ENCODE data around the gene NIM1K.
"Not testable (repeated sequence)": the region's sequence is repeated elsewhere in the genome, so short reads cannot be mapped to it uniquely, and the experiment has no call there.

NIM1K gene

DNA sequence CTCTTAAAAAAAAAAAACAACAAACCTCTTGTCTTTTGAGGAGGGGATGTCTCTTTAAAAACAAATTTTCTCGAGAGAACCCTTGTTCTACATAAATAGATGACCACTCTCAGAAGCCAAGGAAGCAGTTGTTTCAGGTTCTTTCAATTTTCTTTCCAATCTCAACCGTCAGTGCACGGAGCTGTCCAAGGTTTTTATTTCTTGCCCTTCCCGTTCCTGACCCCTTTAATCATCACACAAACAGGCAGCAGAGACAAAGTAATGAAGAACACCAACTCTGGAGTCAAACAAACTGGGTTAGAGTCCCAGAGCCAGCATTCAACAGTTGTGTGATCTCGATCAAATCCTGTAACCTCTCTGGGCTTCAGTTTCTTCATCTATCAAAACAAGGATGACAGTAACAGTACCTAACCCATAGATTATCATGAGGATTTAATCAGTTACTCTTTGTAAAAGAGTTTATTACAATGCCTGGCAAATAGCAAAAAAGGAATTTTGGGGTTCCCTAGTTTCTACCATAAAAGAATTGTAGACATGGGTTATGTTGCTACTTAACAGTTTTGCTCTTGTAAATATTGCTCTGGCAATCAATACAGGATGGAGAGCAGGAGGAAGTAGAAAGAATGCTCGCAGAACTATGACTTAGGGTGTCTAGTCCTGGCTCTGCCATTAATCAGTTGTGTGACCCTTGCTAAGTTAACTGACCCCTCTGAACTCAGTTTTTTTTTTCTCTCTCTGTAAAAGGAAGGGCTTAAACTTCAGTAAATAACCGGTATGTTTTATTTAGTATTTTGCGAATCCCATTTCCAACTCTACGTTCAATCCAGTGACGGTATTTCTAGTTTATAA lies 1.0 kb upstream of the NIM1K start:
- peak; percentile 38 for DNase-seq

DNA sequence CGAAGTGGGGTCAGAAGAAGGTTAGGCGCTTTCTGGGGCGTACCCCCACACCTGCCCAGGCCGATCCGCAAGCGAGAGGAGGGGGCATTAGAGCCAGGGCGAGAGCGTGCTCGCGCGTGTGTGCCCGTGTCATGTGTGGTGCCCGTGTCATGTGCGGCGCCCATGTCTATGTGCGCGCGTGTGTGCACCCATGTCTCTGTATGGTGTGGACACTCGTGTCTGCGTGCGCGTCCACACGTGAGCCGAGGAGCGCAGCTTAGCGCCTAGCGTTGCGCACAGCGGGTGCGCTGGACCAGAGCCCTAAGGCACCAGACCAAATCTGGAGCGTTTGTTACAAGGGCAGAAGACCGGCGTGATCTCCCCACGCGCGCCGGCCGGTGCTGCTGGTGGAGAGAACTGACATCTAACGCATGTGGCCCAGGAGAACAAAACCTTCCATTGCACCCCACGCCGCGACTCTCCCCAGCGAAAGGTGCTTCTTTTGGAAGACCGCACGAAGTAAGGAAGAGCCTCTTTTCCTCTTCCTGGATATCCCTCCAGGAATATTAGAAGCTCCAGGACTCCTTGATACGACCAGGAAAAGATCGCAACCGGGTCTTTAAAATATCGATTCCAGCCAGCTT lies 644 bp downstream of the NIM1K start:
- DNase-seq: no peak

GRCh38 chr5:43193181-43193893 lies 1.3 kb downstream of the NIM1K start:
- peak; percentile 93 for DNase-seq

DNA sequence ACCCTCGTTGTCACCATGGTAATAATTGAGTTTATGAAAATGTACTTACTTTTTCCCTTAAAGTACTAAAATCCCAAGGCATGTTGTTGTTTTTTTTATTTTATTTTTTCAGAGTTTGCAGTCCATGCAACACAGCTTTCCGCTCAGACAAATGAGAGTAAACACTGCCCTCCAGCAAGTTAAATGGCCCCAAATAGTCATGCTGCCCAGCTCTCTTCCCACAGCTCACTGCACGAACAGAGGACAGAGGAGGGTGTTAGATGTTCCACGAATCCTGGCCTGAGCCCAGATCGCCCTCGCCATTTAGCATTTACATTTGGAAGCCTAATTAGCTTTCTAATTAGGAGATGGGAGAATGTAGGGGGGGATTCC lies 1.9 kb downstream of the NIM1K start:
- DNase-seq: no peak

DNA sequence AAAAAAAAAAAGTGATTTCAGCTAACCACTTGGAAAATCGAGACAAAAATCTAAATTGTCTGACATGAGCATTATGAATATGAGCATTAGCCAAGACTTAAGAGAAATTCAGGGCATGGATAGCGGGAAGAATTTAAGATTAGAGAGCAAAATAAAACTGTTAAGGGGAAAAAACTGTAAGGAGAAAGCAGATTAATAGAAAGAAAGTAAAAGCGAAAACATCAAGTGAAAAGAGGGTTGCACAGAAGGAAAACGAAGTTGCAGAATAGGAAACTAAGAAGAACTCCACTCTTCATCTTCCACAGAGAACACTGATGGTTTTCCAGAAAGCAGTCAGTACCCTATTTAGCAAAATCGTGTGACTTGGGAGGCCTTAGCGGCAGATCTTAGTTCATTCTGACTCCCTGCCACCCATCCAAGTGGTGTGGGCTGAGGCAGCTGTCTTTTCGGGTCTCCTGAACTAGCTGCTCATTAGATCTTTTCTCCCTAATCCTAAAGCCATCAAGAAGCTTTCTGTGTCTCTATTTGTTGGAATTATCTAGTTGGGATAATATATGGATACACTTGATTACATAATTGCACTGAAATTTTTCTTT lies 3.7 kb downstream of the NIM1K start:
- no peak for DNase-seq

DNA sequence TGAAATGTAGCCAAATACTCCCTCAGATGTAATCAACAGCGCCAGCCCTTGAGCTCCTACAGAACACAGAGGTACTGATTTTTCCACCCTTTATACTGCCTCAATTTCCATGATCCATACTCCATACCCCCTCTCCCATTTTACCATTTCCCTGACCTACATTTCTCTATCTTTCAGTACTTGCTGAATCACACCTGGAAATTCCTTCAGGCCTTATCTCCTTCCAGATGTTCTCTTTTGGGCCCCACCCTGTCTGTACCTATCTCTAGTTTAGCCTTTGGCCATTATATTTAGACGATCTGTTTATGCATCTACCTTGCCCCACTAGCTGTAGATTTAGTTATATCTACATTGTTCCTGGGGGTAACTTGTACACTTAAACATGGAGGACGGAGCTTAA lies 5.5 kb downstream of the NIM1K start:
- DNase-seq: no peak

- not testable (repeated sequence) for DNase-seq
These were observed 9.4 kb downstream of the NIM1K start for GRCh38 chr5:43201442-43201841.

DNA sequence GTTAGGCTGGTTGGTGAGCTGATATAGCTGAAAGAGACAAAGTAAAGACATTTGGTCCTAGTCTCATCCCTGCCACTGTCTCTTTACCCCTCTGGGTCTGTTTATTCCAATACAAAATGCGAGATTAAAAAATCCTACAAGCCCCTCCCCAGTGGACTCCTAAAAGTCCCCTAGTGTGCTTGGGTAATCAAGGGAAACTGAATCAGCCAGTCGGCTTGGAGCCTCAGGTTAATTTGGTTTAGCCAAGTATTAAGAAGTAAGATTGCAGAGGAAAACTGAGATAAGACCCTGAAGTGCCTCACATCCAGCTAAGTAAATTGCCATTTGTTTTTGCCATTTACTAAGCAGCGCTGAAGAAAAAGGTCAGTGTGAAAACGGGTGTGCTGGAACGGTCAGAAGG lies 10.4 kb downstream of the NIM1K start:
- DNase-seq: no peak

DNA sequence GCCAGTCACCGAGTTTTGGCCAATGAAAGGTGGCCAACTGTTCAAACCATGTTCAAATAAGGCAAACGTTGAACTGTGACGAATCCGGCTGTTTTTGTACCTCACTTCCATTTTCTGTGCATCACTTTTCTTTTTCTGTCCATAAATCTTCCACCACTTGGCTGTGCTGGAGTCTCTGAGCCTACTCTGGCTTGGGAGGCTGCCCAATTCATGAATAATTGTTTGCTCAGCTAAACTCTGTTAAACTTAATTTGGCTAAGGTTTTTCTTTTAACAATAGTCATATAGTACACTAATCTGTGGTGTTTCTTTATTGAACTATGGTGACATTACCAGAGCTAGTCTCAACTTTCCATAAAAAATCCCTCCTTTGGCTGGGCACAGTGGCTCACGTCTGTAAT lies 11.3 kb downstream of the NIM1K start:
- peak; percentile 12 for DNase-seq

DNA sequence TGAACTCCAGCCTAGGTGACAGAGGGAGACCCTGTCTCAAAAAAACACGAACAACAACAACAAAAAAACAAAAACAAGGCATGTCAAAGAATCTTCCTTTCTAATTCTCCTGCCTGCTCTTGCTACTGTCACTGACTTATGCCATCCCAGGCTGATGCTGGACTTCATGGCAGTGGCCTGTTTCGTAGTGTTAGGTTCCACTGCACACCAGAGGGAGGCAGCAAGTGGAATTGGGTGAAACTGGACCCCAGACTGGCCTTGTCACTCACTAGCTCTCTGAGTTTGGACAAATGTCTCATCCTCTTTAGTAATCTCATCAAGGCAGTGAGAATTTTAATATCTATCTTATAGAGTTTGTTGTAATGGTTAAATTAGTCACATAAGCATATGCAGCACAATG lies 12.9 kb downstream of the NIM1K start:
- no peak for DNase-seq

- DNase-seq: peak; percentile 61
These were observed 15.6 kb downstream of the NIM1K start for GRCh38 chr5:43207601-43208000.

- no peak for DNase-seq
These were observed 16.6 kb downstream of the NIM1K start for GRCh38 chr5:43208658-43209057.

DNA sequence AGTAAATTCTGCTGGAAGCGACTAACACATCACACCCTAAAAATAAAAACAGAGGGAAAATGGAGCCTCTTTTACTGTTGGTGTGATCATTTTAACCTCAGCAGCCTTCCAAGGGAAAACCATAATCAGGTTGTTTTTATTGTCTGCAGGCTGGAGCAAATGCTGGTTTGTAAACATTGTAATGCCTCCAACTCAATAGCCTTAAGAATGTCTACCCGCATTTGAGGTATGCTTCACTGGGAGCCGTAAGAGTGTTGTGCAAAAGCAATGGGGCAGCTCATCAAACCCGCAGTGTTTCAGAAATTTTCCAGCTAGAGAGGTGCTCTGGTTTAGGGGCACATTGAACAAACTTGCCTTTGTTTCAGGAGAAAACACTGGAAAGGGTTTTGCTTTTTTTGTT lies 17.0 kb downstream of the NIM1K start:
- DNase-seq: no peak

- DNase-seq: no peak
These were observed 17.8 kb downstream of the NIM1K start for GRCh38 chr5:43209833-43210232.

GRCh38 chr5:43210570-43210969 lies 18.5 kb downstream of the NIM1K start:
- no peak for DNase-seq

GRCh38 chr5:43213951-43214350 lies 21.9 kb downstream of the NIM1K start:
- DNase-seq: no peak

- DNase-seq: no peak
These were observed 23.1 kb downstream of the NIM1K start for GRCh38 chr5:43215073-43215631.

DNA sequence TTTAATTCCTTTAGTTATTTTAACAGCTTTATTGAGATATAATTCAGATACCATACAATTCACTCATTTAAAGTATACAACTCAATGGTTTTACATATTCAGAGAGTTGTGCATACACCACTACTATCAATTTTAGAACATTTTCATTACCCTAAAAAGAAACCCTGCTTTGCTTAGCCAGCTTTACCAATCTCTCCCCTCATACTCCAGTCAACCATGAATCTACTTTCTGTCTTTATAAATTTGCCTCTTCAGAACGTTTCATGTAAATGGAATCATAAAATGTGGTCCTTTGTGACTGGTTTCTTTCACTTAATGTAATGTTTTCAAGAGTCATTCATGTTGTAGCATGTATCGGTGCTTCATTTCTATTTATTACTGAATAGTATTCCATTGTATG lies 24.9 kb downstream of the NIM1K start:
- DNase-seq: no peak

- DNase-seq: no peak
These were observed 27.1 kb downstream of the NIM1K start for GRCh38 chr5:43219120-43219519.

- DNase-seq: no peak
These were observed 29.5 kb downstream of the NIM1K start for GRCh38 chr5:43221502-43221901.

DNA sequence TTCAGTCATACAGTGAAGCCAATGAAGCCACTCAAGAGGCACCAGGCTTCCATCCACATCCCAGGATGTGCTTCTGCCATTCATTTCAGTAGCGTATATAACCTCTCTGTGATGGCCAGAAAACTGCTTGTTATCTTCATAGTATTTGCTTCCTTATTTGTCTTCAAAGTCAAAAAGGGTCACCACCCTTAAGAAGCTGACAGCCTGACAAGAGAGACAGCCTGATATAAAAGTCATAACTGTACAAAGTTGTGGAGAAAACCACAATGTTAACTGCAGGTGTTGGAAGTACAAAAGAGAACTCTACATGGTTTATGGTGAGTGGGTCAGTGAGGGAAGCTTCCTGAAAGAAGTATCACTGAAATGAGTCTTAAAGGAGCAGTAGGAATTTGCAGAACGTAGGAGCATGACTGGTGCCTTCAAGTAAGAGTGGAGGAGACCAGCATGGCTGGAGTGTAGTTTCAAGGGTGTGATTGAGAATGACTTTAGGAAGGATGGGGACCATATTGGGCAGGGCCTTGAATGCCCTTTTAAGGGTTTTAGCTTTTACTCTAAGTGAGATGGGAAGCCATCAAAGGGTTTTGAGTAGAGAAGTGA lies 33.7 kb downstream of the NIM1K start:
- DNase-seq: no peak

DNA sequence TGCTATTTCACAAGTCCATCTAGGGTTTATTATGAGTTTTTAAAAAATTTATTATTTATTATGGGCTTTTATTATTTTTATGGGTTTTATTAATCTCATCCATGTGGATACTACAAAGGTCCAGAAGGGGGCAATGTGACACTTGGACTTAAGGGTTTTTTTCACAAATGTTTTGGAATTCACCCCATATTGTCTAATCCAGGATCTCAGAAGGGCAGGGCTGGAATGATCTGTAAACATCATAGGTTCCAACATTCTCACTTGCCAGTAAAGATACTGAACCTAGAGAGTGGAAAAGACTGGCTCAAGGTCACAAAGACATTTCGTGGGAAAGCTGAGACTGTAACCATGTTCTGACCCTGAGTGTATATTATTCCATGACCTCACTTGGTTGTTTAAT lies 35.6 kb downstream of the NIM1K start:
- DNase-seq: peak; percentile 37

- DNase-seq: no peak
These were observed 38.7 kb downstream of the NIM1K start for GRCh38 chr5:43230707-43231106.

Data from fibroblast of skin of right quadriceps (primary cell).